WERI-Rb-1 (cell line): Measurements from ENCODE around the gene FBXO41.

ENCODE experiments used
- DNase-seq: peaks from one replicate; pipeline ENCODE4 v3.0.0-alpha.2; 2020
- H3K27ac ChIP-seq: fragments of 250-450 bp; sonication (Bioruptor Pico); 2 replicates; pipeline ENCODE4 v1.5.1; 2020; ENCODE audit warnings: mild to moderate bottlenecking, moderate library complexity
- H3K27me3 ChIP-seq: fragments of 250-450 bp; sonication (Bioruptor Pico); 2 replicates; pipeline ENCODE4 v1.5.1; 2021; ENCODE audit warnings: mild to moderate bottlenecking, low read depth, moderate library complexity; ENCODE audit not compliant: insufficient read depth, severe bottlenecking
- H3K36me3 ChIP-seq: fragments of 250-450 bp; sonication (Bioruptor Pico); 2 replicates; pipeline ENCODE4 v1.5.1; 2020; ENCODE audit warnings: mild to moderate bottlenecking, moderate library complexity
- H3K4me3 ChIP-seq: 2 replicates; pipeline ENCODE4 v1.5.1; 2011; ENCODE audit warnings: low read depth, mild to moderate bottlenecking, control low read depth, low read length
- H3K9me3 ChIP-seq: fragments of 250-450 bp; sonication (Bioruptor Pico); 2 replicates; pipeline ENCODE4 v1.5.1; 2021; ENCODE audit warnings: mild to moderate bottlenecking, moderate library complexity; ENCODE audit not compliant: severe bottlenecking
- TF ChIP-seq, protein P1 (sequence below): IDR thresholded peaks from 2 replicates; pipeline ENCODE4 v1.5.1; 2011; ENCODE audit warnings: low read depth, mild to moderate bottlenecking, control low read depth, inconsistent platforms, low read length

FBXO41 gene

DNA sequence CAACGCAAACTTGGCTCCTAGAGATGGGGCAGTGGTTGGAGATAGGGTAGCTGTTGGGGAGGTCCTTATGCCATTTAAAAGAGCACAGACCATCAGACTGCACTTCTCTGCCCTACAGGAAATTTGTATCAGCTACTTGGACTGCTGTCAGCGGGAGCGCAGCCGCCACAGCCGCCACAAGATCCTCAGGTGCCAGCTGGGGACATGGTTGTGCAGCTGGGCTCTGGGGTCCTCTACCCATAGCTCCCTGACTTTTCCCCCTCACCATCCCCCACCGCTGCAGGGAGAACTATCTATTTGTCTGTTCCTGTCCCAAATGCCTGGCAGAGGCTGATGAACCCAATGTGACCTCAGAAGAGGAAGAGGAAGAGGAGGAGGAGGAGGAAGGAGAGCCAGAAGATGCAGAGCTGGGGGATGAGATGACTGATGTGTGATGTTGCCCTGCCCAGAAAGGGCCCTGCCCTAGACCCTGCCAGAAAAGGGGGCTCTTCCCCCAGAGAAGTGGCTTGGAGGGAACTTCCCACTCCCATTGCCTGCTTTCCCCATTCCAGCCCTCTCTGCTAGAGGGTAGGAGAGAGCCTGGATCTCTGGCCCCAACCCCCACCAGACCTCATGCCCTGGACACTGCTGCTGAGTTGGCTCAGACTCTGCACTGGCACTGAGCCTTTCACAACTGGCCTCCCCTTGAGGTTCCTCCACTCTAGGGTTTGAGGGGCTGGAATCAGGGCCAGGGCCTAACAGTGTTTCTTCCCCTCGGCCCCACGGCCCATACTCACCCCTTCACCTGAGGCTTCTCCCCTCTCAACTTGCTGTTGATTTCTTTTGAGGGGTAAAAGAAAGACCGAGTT is 58.5 kb downstream of the FBXO41 start:
- H3K9me3 ChIP-seq = no peaks in the 10 kb centered on the region
- H3K27ac ChIP-seq = no peak overlapping the region
- peaks cover 79% of the 10 kb centered on the region for H3K36me3 ChIP-seq
- no peaks in the 10 kb centered on the region for H3K27me3 ChIP-seq
- H3K4me3 ChIP-seq = no peak overlapping the region
- DNase-seq = no peak
- TF ChIP-seq, protein P1, sequence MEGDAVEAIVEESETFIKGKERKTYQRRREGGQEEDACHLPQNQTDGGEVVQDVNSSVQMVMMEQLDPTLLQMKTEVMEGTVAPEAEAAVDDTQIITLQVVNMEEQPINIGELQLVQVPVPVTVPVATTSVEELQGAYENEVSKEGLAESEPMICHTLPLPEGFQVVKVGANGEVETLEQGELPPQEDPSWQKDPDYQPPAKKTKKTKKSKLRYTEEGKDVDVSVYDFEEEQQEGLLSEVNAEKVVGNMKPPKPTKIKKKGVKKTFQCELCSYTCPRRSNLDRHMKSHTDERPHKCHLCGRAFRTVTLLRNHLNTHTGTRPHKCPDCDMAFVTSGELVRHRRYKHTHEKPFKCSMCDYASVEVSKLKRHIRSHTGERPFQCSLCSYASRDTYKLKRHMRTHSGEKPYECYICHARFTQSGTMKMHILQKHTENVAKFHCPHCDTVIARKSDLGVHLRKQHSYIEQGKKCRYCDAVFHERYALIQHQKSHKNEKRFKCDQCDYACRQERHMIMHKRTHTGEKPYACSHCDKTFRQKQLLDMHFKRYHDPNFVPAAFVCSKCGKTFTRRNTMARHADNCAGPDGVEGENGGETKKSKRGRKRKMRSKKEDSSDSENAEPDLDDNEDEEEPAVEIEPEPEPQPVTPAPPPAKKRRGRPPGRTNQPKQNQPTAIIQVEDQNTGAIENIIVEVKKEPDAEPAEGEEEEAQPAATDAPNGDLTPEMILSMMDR = no peak

GRCh38 chr2:73223821-73224220 is 60.5 kb downstream of the FBXO41 start:
- no peak overlapping the region for H3K4me3 ChIP-seq
- TF ChIP-seq, protein P1 = no peak
- H3K27ac ChIP-seq = no peak overlapping the region
- H3K9me3 ChIP-seq = no peaks in the 10 kb centered on the region
- DNase-seq = no peak
- no peaks in the 10 kb centered on the region for H3K27me3 ChIP-seq
- peaks cover 77% of the 10 kb centered on the region for H3K36me3 ChIP-seq

- Histone ChIP-seq H3K9me3 (no peaks in the 10 kb centered on the region), H3K27me3 (no peaks in the 10 kb centered on the region), H3K27ac (no peak overlapping the region), H3K36me3 (peaks cover 39% of the 10 kb centered on the region), H3K4me3 (no peak overlapping the region)
- TF ChIP-seq, protein P1 = no peak
- no peak for DNase-seq
Measured at GRCh38 chr2:73218298-73218697, 66.0 kb downstream of the FBXO41 start.

- Histone ChIP-seq H3K36me3 (peaks cover 35% of the 10 kb centered on the region), H3K27me3 (no peaks in the 10 kb centered on the region), H3K9me3 (no peaks in the 10 kb centered on the region), H3K27ac (no peak overlapping the region), H3K4me3 (no peak overlapping the region)
- DNase-seq = no peak
- TF ChIP-seq, protein P1 = no peak
Measured at GRCh38 chr2:73217826-73218225, 66.5 kb downstream of the FBXO41 start.

- no peak for DNase-seq
- peaks cover 28% of the 10 kb centered on the region for H3K36me3 ChIP-seq
- H3K4me3 ChIP-seq = no peak overlapping the region
- H3K27me3 ChIP-seq = no peaks in the 10 kb centered on the region
- H3K27ac ChIP-seq = no peak overlapping the region
- TF ChIP-seq, protein P1 = no peak
- no peaks in the 10 kb centered on the region for H3K9me3 ChIP-seq
Measured at GRCh38 chr2:73217160-73217559, 67.1 kb downstream of the FBXO41 start.
